Esophagus squamous epithelium (tissue), 4 donors: ENCODE results near the gene NCBP3.

ENCODE experiments used
- POLR2A ChIP-seq, 4 donors: fragments of 450-650 bp; IDR thresholded peaks; one replicate each; pipeline ENCODE4 v1.6.1; 2017; ENCODE audit warnings: antibody characterized with exemption in 4 of 4, mild to moderate bottlenecking in 4 of 4, moderate library complexity in 3 of 4
- TF ChIP-seq, protein P1 (sequence below), 6 experiments: fragments of 450-650 bp in 4 of 6; fragments of 200-600 bp in 2 of 6; sonication (generic) in 2 of 6; IDR thresholded peaks; one replicate each; pipeline ENCODE4 v1.5.1; 2016 to 2019; ENCODE audit warnings: antibody characterized with exemption in 6 of 6, mild to moderate bottlenecking in 4 of 6, moderate library complexity in 4 of 6

DNA sequence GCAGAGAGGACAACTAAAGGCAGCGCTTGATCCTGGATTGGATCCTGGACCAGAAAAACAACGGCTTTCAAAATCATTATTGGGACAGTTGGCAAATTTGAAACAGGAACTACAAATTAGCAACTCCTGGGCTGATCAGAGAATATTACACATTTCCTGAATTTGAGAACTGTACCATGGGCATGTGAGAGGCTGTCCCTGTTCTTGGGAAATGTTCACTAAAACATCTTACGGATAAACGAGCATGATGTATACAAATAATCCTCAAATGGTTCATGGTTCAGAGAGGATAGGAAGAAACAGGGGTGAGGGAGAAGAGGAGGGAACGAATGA is 42.8 kb downstream of the NCBP3 start:
- TF ChIP-seq, protein P1, sequence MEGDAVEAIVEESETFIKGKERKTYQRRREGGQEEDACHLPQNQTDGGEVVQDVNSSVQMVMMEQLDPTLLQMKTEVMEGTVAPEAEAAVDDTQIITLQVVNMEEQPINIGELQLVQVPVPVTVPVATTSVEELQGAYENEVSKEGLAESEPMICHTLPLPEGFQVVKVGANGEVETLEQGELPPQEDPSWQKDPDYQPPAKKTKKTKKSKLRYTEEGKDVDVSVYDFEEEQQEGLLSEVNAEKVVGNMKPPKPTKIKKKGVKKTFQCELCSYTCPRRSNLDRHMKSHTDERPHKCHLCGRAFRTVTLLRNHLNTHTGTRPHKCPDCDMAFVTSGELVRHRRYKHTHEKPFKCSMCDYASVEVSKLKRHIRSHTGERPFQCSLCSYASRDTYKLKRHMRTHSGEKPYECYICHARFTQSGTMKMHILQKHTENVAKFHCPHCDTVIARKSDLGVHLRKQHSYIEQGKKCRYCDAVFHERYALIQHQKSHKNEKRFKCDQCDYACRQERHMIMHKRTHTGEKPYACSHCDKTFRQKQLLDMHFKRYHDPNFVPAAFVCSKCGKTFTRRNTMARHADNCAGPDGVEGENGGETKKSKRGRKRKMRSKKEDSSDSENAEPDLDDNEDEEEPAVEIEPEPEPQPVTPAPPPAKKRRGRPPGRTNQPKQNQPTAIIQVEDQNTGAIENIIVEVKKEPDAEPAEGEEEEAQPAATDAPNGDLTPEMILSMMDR (IDR thresholded peaks at IDR 0.05), result no peak
- no peak for TF ChIP-seq POLR2A (IDR thresholded peaks at IDR 0.05)
